Transverse colon (tissue), 4 donors: ENCODE results near the gene CPNE4.

Experiments used
- CTCF ChIP-seq, 5 experiments: fragments of 200-600 bp in 3 of 5; fragments of 450-650 bp in 2 of 5; sonication (generic) in 3 of 5; IDR thresholded peaks; 1 replicate in 2 of 5; 2 replicates in 3 of 5; pipeline ENCODE4 v1.5.1; 2016 to 2017; ENCODE audit warnings: antibody characterized with exemption in 5 of 5, inconsistent platforms in 3 of 5, mild to moderate bottlenecking in 2 of 5, moderate library complexity in 1 of 5
- EP300 ChIP-seq: sonication (generic); formaldehyde crosslinking; IDR thresholded peaks from one replicate; pipeline ENCODE4 v1.6.1; 2017; ENCODE audit warnings: antibody characterized with exemption, low read depth
- POLR2A ChIP-seq: fragments of 450-650 bp; IDR thresholded peaks from one replicate; pipeline ENCODE4 v1.6.1; 2016; ENCODE audit warnings: antibody characterized with exemption, mild to moderate bottlenecking, moderate library complexity
- POLR2AphosphoS5 ChIP-seq, 3 donors: sonication (generic); formaldehyde crosslinking; IDR thresholded peaks; one replicate each; pipeline ENCODE4 v1.6.1; 2016; ENCODE audit warnings: antibody characterized with exemption in 3 of 3

GRCh38 chr3:132022914-132023313 lies 11.9 kb downstream of the CPNE4 start:
- no peak for TF ChIP-seq CTCF (IDR thresholded peaks at IDR 0.05)
- TF ChIP-seq POLR2A, result no peak
- no peak for TF ChIP-seq EP300
- TF ChIP-seq POLR2AphosphoS5 (IDR thresholded peaks at IDR 0.05), result no peak
